NCI-H1048 (cell line): ENCODE measurements around the gene OST4.
"Not testable (repeated sequence)": the region's sequence is repeated elsewhere in the genome, so short reads cannot be mapped to it uniquely, and the experiment has no call there.

ENCODE experiments used
- DNase-seq: peaks from one replicate; lab custom pipeline; 2025; lab: John Stamatoyannopoulos, UW

The OST4 gene

GRCh38 chr2:27079233-27080139 is 8.0 kb upstream of the OST4 start:
- no peak for DNase-seq

- no peak for DNase-seq
Measured at GRCh38 chr2:27078267-27079194, 7.1 kb upstream of the OST4 start, which contains the start of gene EMILIN1. Gene EMILIN1, plus strand, starts transcription at chr2:27078615. Its CDS starts 451 bp downstream, at chr2:27079066.

- no peak for DNase-seq
Measured at GRCh38 chr2:27077231-27077630, 5.8 kb upstream of the OST4 start.

- no peak for DNase-seq
Measured at GRCh38 chr2:27076323-27076722, 4.9 kb upstream of the OST4 start.

- DNase-seq: not testable (repeated sequence)
Measured at GRCh38 chr2:27075566-27075871, 4.1 kb upstream of the OST4 start.

- DNase-seq: no peak
Measured at GRCh38 chr2:27074738-27075565, 3.5 kb upstream of the OST4 start.

- DNase-seq: no peak
Measured at GRCh38 chr2:27073782-27074181, 2.3 kb upstream of the OST4 start.

- no peak for DNase-seq
Measured at GRCh38 chr2:27072920-27073319, 1.5 kb upstream of the OST4 start.

- no peak for DNase-seq
Measured at GRCh38 chr2:27071990-27072830, 756 bp upstream of the OST4 start.

- no peak for DNase-seq
Measured at GRCh38 chr2:27070653-27071276, 689 bp downstream of the OST4 start.

- no peak for DNase-seq
Measured at GRCh38 chr2:27069961-27070618, 1.4 kb downstream of the OST4 start.

GRCh38 chr2:27069436-27069835 is 2.0 kb downstream of the OST4 start:
- DNase-seq: no peak

- no peak for DNase-seq
Measured at GRCh38 chr2:27067385-27067784, 4.1 kb downstream of the OST4 start.

- no peak for DNase-seq
Measured at GRCh38 chr2:27065128-27065527, 6.3 kb downstream of the OST4 start.

- no peak for DNase-seq
Measured at GRCh38 chr2:27060323-27060722, 11.1 kb downstream of the OST4 start.

- no peak for DNase-seq
Measured at GRCh38 chr2:27059141-27059820, 12.2 kb downstream of the OST4 start.

- no peak for DNase-seq
Measured at GRCh38 chr2:27058210-27058609, 13.2 kb downstream of the OST4 start.

- no peak for DNase-seq
Measured at GRCh38 chr2:27057184-27057583, 14.3 kb downstream of the OST4 start.

- no peak for DNase-seq
Measured at GRCh38 chr2:27054721-27055120, 16.7 kb downstream of the OST4 start.
